ENCODE measurements around the gene RNF38.

RNF38 gene

DNA sequence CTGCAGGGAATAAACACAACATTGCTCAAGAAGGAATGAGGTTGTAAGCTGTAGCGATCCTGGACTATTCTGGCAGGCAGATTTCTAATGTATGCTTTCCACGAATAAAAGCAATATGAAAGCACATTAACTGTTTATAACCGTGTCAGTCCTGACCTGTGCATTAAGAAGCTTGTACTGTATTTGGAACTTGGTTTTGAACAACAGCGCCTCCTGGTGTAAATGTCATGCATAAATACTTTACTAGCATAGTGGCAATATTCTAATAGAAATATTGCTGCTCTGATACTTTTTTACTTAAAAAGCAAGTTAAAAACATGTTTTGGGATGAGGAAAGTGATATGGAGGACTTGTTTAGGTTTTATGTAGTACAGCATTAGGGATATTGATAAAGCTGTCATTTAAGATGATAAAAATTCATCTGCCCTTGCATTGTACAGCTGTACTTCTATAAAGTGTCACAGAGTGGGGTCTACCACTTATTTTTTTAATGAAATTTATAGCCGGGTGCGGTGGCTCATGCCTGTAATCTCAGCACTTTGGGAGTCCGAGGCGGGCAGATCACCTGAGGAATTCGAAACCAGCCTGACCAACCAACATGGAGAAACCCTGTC, 71.2 kb downstream of the RNF38 start:
- Histone ChIP-seq H3K79me2 (ENCODE audit: control insufficient read depth, low read length) (no peaks in the 10 kb centered on the region), H3K36me3 (ENCODE audit: control insufficient read depth, low read length) (no peaks in the 10 kb centered on the region), H3K4me1 (ENCODE audit: control insufficient read depth, low read length) (no peaks in the 10 kb centered on the region), H3K27ac (ENCODE audit: low read depth, low read length) (no peak overlapping the region), H3K9me2 (replicated peaks; ENCODE audit: control insufficient read depth, low read length) (no peaks in the 10 kb centered on the region), H4K20me1 (ENCODE audit: control insufficient read depth, insufficient read depth, low read depth, low read length) (no peaks in the 10 kb centered on the region), H3K4me3 (ENCODE audit: low read length) (no peak overlapping the region), H3K4me2 (ENCODE audit: low read length) (no peak overlapping the region), H3K27me3 (ENCODE audit: control insufficient read depth, low read length) (no peaks in the 10 kb centered on the region), H3F3A (ENCODE audit: control insufficient read depth, insufficient read depth) (no peaks in the 10 kb centered on the region), H3K9me3 (ENCODE audit: control insufficient read depth, insufficient read depth, low read length) (no peaks in the 10 kb centered on the region)
- TF ChIP-seq EZH2phosphoT487 (IDR thresholded peaks at IDR 0.05; ENCODE audit: borderline replicate concordance, low read length) (no peak), CTCF (IDR thresholded peaks at IDR 0.05; ENCODE audit: low read depth, low read length, poor library complexity, severe bottlenecking) (peak; percentile 86)

DNA sequence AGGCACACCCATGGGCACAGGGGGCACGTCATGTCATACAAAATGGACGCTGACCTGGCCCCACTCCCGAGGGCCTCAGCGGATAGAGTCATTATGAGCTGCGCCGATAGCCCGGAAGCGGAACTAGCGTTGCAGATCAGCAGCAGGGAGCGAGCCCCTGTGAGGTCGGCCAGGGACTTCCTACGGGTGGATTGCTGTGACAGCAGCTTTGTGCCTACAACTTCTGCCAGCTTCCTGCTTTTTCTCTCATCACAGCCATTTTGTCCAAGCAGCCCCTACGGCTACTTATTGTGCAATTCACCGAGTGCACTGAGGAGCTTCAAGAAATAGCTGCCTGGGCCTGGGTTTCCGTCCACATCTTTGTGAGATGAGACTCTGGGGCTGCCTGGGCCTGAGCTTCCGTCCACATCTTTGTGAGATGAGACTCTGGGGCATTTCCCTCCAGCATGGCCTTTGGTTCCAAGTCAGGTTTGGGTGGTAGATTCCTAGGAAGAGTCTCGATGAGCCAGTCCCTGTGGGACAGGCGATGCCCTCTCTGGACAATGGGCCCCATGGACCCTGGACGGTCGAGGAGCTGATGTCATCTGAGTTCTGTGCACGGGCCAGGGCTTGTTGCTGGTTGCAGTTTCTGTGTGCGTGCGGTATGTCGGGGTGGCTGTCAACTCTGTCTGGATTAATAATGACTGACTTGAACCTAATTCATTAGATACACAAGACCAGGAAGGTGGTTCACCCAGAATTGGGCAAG, 74.8 kb downstream of the RNF38 start:
- no peak for TF ChIP-seq CTCF (IDR thresholded peaks at IDR 0.05; ENCODE audit: low read depth, low read length, poor library complexity, severe bottlenecking)
- no peak for TF ChIP-seq EZH2phosphoT487 (IDR thresholded peaks at IDR 0.05; ENCODE audit: borderline replicate concordance, low read length)
- H3K36me3 ChIP-seq (ENCODE audit: control insufficient read depth, low read length) = no peaks in the 10 kb centered on the region
- H3K4me3 ChIP-seq (ENCODE audit: low read length) = no peak overlapping the region
- no peak overlapping the region for H3K27ac ChIP-seq (ENCODE audit: low read depth, low read length)
- H3K4me2 ChIP-seq (ENCODE audit: low read length) = no peak overlapping the region
- no peaks in the 10 kb centered on the region for H3K4me1 ChIP-seq (ENCODE audit: control insufficient read depth, low read length)
- no peaks in the 10 kb centered on the region for H3K79me2 ChIP-seq (ENCODE audit: control insufficient read depth, low read length)
- H3K27me3 ChIP-seq (ENCODE audit: control insufficient read depth, low read length) = no peaks in the 10 kb centered on the region
- no peaks in the 10 kb centered on the region for H4K20me1 ChIP-seq (ENCODE audit: control insufficient read depth, insufficient read depth, low read depth, low read length)
- H3K9me3 ChIP-seq (ENCODE audit: control insufficient read depth, insufficient read depth, low read length) = no peaks in the 10 kb centered on the region
- H3F3A ChIP-seq (ENCODE audit: control insufficient read depth, insufficient read depth) = no peaks in the 10 kb centered on the region
- H3K9me2 ChIP-seq (replicated peaks; ENCODE audit: control insufficient read depth, low read length) = no peaks in the 10 kb centered on the region

DNA sequence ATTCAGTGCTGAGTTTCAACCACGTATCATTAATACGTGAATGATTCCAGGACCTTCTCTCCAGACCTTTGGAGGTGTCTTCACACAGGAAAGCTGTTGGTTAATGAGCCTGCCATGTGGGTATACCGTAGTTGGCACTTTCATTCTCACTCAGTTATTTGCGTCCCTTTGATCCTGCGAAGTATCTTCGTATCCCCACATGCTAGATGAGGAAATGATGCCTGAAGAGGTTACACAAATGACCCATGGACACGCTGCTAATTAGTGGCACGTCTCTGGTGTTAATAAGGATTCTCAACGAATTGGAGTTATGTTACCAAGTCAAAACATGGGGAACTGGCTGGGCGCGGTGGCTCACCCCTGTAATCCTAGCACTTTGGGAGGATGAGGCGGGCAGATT, 76.1 kb downstream of the RNF38 start:
- no peaks in the 10 kb centered on the region for H3K4me1 ChIP-seq (ENCODE audit: control insufficient read depth, low read length)
- no peaks in the 10 kb centered on the region for H3K9me2 ChIP-seq (replicated peaks; ENCODE audit: control insufficient read depth, low read length)
- no peaks in the 10 kb centered on the region for H3K27me3 ChIP-seq (ENCODE audit: control insufficient read depth, low read length)
- no peaks in the 10 kb centered on the region for H4K20me1 ChIP-seq (ENCODE audit: control insufficient read depth, insufficient read depth, low read depth, low read length)
- H3K79me2 ChIP-seq (ENCODE audit: control insufficient read depth, low read length) = no peaks in the 10 kb centered on the region
- no peak overlapping the region for H3K27ac ChIP-seq (ENCODE audit: low read depth, low read length)
- H3K4me2 ChIP-seq (ENCODE audit: low read length) = no peak overlapping the region
- no peaks in the 10 kb centered on the region for H3F3A ChIP-seq (ENCODE audit: control insufficient read depth, insufficient read depth)
- no peaks in the 10 kb centered on the region for H3K36me3 ChIP-seq (ENCODE audit: control insufficient read depth, low read length)
- TF ChIP-seq EZH2phosphoT487 (IDR thresholded peaks at IDR 0.05; ENCODE audit: borderline replicate concordance, low read length) = no peak
- TF ChIP-seq CTCF (IDR thresholded peaks at IDR 0.05; ENCODE audit: low read depth, low read length, poor library complexity, severe bottlenecking) = no peak
- no peak overlapping the region for H3K4me3 ChIP-seq (ENCODE audit: low read length)
- no peaks in the 10 kb centered on the region for H3K9me3 ChIP-seq (ENCODE audit: control insufficient read depth, insufficient read depth, low read length)

All from DOHH2 (cell line).